Choroid plexus epithelial cell (primary cell): ENCODE data around the gene FCHO1.

ENCODE experiments used
- DNase-seq: peaks from one replicate; pipeline ENCODE4 v3.0.0-alpha.2; 2010; ENCODE audit warnings: low read depth
- H3K4me3 ChIP-seq: 2 replicates; pipeline ENCODE4 v1.5.1; 2011; ENCODE audit warnings: low read depth, mild to moderate bottlenecking, control low read depth, low read length, moderate library complexity
- CTCF ChIP-seq: conservative IDR thresholded peaks from 2 replicates; pipeline ENCODE4 v1.5.1; 2011; ENCODE audit warnings: low read depth, mild to moderate bottlenecking, control low read depth, inconsistent platforms, low read length, moderate library complexity

Gene FCHO1

DNA sequence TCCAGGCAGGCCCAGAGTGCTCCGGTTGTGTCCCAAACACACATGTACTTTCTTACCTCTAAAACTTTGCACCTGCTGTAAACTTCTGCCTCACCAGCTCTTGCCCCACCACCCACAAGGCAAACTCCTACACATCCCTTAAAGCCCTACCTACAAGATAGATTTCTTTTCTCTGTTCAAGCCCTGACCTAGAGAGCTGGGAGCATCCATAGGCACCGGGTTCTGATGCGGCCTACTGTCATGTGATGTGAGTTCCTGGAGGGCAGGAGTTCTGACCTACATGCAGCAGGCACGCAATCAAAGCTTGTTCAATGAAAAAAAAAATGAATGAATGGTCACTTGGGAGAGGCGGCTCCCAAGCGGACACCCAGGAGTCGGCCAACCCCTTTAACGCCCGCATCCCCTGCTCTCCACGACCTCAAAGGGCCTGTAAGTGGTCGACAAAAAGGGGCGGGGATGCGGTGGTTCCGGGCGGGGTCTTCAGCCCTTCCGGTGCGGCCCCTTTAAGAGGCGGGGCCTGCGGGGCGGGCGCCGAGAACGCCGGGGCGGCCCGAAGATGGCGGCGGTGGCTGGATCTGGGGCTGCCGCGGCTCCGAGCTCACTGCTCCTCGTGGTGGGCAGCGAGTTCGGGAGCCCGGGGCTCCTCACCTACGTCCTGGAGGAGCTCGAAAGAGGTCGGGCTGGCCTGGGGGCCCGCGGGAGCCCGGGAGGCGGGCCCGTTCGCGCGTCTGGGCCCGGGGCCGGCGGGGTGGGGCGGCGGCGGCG, 32.1 kb upstream of the FCHO1 start, which contains the start of gene MAP1S:
MAP1S (plus strand) TSS at position 534 of the 765 bp plus-strand sequence; CDS start at position 557, 23 bp downstream.
- DNase-seq, result peak; percentile 52
- TF ChIP-seq CTCF, result no peak
- H3K4me3 ChIP-seq, result peak within 1 kb of the TSS; percentile 82

GRCh38 chr19:17719730-17720400, 31.4 kb upstream of the FCHO1 start:
- no peak for TF ChIP-seq CTCF
- peak overlapping the region; percentile 82 for H3K4me3 ChIP-seq
- DNase-seq, result no peak

DNA sequence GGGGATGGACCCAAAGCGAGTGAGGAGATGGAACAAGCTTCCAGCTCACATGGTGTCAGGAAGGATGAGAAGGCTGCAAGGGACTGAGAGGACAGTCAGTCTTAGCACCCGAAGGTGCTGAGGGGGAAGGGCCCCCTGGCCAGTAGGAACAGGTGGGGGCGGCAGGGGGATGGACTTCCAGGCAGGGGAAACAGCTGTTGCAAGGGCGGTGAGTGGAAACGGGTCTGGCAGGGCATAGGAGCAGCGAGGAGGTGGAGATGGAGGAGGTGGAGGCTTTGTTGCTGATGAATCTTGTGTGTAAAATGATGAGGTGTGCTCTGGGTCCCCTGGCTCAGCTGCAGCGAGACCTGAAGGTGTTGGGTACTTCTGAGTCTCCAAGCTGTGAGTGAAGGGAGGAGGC, 30.8 kb upstream of the FCHO1 start:
- no peak for TF ChIP-seq CTCF

DNA sequence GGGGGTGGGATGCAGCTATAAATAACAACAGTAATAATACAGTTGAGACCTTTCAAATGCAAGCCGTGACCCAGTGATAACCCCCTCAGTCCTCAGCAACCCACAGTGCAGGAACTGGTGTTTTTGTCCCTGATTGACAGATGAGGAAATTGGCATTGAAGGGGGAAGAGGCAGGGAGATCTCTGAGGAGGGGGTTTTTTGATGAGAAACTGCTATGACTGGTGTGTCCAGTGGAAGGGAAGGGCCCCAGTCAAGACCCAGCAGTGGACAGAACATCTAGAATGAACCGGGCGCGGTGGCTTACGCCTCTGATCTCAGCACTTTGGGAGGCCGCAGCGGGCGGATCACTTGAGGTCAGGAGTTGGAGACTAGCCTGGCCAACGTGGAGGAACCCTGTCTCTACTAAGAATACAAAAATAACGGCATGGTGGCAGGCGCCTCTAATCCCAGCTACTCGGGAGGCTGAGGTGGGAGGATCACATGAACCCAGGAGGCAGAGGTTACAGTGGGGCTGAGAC, 30.1 kb upstream of the FCHO1 start:
- TF ChIP-seq CTCF, result no peak
- H3K4me3 ChIP-seq, result no peak overlapping the region
- no peak for DNase-seq

More for the DNA sequence above, 30.8 kb upstream of the FCHO1 start:
- no peak for DNase-seq
- H3K4me3 ChIP-seq, result peak overlapping the region; percentile 82

GRCh38 chr19:17721821-17722220, 29.5 kb upstream of the FCHO1 start:
- TF ChIP-seq CTCF, result no peak
- H3K4me3 ChIP-seq, result no peak overlapping the region
- DNase-seq, result peak; percentile 39

- DNase-seq, result no peak
- H3K4me3 ChIP-seq, result no peak overlapping the region
- TF ChIP-seq CTCF, result no peak
These were observed 28.5 kb upstream of the FCHO1 start for GRCh38 chr19:17722655-17723240.
